ENCODE data around the gene FHOD1. TPM values are rescaled to one million over a fixed set of nuclear protein-coding genes. Genes with fewer than 3 reads are reported as not detected.

Gene FHOD1
- total and polyA plus RNA-seq, 10 of the 15 experiments (the other 5 are each of a cell fraction or from before 2014, with no cell fraction given): 8.9 to 65.7 (median 18.1) TPM

DNA sequence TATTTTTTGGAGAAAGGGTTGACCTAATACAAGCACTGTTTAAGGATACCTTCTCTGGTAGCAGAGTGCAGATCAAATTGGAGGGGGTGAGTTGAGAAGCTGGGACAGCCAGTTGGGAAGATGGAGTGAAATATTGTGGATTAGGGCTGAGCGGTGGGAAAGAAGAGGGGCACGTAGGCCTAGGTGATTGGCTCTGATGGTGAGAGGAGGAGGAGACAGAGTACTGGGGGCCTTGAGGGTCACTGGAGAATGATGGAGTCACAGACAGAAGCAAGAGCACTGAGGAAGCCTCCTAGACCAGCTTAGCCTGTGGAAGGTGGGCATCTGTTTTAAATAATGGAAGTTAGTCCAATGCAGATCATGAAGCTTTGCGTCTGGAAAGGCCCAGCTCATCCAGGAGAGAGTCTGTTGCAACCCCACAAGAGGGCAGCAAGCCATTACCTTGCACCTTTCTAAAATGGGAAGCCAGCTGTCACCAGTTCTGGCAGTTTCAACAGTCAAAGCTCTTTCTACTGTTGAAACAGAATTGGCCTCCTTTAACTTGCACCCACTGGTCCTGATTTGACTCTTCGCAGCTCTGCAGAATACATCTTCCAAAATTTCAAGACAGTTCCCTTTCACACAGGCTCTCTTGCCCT is 13.3 kb upstream of the FHOD1 start (continued):
- TF ChIP-seq, protein P1, sequence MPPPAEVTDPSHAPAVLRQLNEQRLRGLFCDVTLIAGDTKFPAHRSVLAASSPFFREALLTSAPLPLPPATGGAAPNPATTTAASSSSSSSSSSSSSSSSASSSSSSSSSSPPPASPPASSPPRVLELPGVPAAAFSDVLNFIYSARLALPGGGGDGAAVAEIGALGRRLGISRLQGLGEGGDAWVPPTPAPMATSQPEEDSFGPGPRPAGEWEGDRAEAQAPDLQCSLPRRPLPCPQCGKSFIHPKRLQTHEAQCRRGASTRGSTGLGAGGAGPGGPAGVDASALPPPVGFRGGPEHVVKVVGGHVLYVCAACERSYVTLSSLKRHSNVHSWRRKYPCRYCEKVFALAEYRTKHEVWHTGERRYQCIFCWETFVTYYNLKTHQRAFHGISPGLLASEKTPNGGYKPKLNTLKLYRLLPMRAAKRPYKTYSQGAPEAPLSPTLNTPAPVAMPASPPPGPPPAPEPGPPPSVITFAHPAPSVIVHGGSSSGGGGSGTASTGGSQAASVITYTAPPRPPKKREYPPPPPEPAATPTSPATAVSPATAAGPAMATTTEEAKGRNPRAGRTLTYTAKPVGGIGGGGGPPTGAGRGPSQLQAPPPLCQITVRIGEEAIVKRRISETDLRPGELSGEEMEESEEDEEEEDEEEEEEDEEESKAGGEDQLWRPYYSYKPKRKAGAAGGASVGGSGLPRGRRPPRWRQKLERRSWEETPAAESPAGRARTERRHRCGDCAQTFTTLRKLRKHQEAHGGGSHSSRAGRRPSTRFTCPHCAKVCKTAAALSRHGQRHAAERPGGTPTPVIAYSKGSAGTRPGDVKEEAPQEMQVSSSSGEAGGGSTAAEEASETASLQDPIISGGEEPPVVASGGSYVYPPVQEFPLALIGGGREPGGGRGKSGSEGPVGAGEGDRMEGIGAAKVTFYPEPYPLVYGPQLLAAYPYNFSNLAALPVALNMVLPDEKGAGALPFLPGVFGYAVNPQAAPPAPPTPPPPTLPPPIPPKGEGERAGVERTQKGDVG (CRISPR knock-in tag; IDR thresholded peaks at IDR 0.05): no peak
- TF ChIP-seq IKZF2 (IDR thresholded peaks at IDR 0.05): no peak
- TF ChIP-seq TCF3 (IDR thresholded peaks at IDR 0.05; ENCODE audit: borderline replicate concordance, insufficient read depth, low read depth, low read length): peak; percentile 82; the same call in 1 of the 2 replicates
- TF ChIP-seq, protein P2, sequence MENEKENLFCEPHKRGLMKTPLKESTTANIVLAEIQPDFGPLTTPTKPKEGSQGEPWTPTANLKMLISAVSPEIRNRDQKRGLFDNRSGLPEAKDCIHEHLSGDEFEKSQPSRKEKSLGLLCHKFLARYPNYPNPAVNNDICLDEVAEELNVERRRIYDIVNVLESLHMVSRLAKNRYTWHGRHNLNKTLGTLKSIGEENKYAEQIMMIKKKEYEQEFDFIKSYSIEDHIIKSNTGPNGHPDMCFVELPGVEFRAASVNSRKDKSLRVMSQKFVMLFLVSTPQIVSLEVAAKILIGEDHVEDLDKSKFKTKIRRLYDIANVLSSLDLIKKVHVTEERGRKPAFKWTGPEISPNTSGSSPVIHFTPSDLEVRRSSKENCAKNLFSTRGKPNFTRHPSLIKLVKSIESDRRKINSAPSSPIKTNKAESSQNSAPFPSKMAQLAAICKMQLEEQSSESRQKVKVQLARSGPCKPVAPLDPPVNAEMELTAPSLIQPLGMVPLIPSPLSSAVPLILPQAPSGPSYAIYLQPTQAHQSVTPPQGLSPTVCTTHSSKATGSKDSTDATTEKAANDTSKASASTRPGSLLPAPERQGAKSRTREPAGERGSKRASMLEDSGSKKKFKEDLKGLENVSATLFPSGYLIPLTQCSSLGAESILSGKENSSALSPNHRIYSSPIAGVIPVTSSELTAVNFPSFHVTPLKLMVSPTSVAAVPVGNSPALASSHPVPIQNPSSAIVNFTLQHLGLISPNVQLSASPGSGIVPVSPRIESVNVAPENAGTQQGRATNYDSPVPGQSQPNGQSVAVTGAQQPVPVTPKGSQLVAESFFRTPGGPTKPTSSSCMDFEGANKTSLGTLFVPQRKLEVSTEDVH (IDR thresholded peaks at IDR 0.05; ENCODE audit: low read depth, partially characterized antibody): no peak
- TF ChIP-seq, protein P3, sequence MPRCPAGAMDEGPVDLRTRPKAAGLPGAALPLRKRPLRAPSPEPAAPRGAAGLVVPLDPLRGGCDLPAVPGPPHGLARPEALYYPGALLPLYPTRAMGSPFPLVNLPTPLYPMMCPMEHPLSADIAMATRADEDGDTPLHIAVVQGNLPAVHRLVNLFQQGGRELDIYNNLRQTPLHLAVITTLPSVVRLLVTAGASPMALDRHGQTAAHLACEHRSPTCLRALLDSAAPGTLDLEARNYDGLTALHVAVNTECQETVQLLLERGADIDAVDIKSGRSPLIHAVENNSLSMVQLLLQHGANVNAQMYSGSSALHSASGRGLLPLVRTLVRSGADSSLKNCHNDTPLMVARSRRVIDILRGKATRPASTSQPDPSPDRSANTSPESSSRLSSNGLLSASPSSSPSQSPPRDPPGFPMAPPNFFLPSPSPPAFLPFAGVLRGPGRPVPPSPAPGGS (IDR thresholded peaks at IDR 0.05; ENCODE audit: borderline replicate concordance, insufficient read depth, low read depth, low read length, poor library complexity, severe bottlenecking): no peak
- TF ChIP-seq HDGF (IDR thresholded peaks at IDR 0.05): no peak
- no peak for TF ChIP-seq LARP7 (IDR thresholded peaks at IDR 0.05)
- TF ChIP-seq, protein P4, sequence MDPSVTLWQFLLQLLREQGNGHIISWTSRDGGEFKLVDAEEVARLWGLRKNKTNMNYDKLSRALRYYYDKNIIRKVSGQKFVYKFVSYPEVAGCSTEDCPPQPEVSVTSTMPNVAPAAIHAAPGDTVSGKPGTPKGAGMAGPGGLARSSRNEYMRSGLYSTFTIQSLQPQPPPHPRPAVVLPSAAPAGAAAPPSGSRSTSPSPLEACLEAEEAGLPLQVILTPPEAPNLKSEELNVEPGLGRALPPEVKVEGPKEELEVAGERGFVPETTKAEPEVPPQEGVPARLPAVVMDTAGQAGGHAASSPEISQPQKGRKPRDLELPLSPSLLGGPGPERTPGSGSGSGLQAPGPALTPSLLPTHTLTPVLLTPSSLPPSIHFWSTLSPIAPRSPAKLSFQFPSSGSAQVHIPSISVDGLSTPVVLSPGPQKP (IDR thresholded peaks at IDR 0.05; ENCODE audit: low read depth, low read length): no peak
- no peak for TF ChIP-seq TBL1XR1 (IDR thresholded peaks at IDR 0.05; ENCODE audit: low read depth, low read length)
- TF ChIP-seq NR2C1 (IDR thresholded peaks at IDR 0.05): no peak
- TF ChIP-seq BMI1 (IDR thresholded peaks at IDR 0.05; ENCODE audit: borderline replicate concordance): no peak
- TF ChIP-seq, protein P5, sequence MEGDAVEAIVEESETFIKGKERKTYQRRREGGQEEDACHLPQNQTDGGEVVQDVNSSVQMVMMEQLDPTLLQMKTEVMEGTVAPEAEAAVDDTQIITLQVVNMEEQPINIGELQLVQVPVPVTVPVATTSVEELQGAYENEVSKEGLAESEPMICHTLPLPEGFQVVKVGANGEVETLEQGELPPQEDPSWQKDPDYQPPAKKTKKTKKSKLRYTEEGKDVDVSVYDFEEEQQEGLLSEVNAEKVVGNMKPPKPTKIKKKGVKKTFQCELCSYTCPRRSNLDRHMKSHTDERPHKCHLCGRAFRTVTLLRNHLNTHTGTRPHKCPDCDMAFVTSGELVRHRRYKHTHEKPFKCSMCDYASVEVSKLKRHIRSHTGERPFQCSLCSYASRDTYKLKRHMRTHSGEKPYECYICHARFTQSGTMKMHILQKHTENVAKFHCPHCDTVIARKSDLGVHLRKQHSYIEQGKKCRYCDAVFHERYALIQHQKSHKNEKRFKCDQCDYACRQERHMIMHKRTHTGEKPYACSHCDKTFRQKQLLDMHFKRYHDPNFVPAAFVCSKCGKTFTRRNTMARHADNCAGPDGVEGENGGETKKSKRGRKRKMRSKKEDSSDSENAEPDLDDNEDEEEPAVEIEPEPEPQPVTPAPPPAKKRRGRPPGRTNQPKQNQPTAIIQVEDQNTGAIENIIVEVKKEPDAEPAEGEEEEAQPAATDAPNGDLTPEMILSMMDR (IDR thresholded peaks at IDR 0.05 in 2 of 3, conservative IDR thresholded peaks at IDR 0.05 in 1 of 3; ENCODE audit: control insufficient read depth in 2 of 3, extremely low read depth in 1 of 3, insufficient read depth in 1 of 3, low read depth in 3 of 3, low read length in 3 of 3): peak; percentile 77 to 81 (median 80)
- TF ChIP-seq MXI1 (IDR thresholded peaks at IDR 0.05; ENCODE audit: low read depth, low read length): no peak
- no peak for TF ChIP-seq IKZF1 (conservative IDR thresholded peaks at IDR 0.05)
- no peak for TF ChIP-seq NFIC (IDR thresholded peaks at IDR 0.05; ENCODE audit: low read depth, low read length)
- no peak for TF ChIP-seq ATF7 (IDR thresholded peaks at IDR 0.05; ENCODE audit: low read depth)
- TF ChIP-seq SMC3 (IDR thresholded peaks at IDR 0.05; ENCODE audit: borderline replicate concordance, low read length): peak; percentile 82
- no peak for TF ChIP-seq ZZZ3 (IDR thresholded peaks at IDR 0.05; ENCODE audit: control insufficient read depth, insufficient read length, low read depth)
- no peak for TF ChIP-seq POLR2AphosphoS2 (IDR thresholded peaks at IDR 0.05; ENCODE audit: low read depth, low read length)
- no peak for TF ChIP-seq POLR2A (IDR thresholded peaks at IDR 0.05; ENCODE audit: low read depth, low read length)

All from GM12878 (cell line).